NCI-H748 treated with DMSO at 0.1 percent for 48 hours (cell line): ENCODE results near the gene FBLIM1.
A peak's percentile ranks its signal among the peaks of the same experiment; 100 is the strongest.

Experiments used
- DNase-seq: peaks from one replicate; lab custom pipeline; 2025; lab: John Stamatoyannopoulos, UW

The FBLIM1 gene

DNA sequence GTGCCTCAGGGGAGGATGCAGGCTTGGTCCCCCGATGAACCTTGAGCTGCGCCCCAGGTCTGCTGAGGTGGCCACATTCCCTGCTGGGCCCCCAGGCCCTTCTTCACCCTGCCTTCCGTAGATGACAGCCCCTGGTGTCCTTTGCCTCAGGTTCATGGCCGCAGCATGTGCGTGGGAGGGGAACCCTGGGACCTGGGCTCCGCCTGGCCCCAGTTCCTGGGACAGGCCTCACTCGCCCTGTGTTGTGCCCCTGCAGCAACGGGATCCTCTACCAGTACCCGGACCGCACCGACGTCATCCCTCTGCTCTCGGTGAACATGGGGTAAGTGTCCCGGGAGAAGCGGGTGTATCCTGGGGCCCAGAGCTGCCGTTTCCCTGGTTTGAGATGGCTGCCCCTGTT, 27.7 kb upstream of the FBLIM1 start:
- no peak for DNase-seq

- DNase-seq = no peak
Observed at GRCh38 chr1:15731735-15732685, 26.6 kb upstream of the FBLIM1 start.

DNA sequence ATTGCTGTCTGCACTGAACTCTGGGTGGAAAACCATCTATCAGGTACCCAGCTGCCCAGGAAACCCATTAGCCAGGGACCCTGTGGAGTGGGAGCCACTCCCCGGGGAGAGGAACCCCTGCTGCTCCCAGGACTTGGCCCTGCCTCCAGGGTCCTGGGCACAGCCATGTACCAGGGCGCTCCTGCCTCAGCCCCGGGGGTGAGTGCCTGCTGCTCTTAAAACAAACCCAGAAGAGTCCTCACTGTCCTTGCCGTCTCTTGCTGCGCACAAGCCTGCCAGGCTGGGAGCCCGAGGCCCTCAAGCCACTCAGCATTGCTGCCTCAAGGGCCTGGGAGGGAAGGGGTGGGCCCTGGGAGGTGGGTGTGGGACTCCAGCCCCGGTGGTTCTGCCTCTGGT, 25.9 kb upstream of the FBLIM1 start:
- no peak for DNase-seq

GRCh38 chr1:15733218-15733725, 25.3 kb upstream of the FBLIM1 start:
- DNase-seq = no peak

DNA sequence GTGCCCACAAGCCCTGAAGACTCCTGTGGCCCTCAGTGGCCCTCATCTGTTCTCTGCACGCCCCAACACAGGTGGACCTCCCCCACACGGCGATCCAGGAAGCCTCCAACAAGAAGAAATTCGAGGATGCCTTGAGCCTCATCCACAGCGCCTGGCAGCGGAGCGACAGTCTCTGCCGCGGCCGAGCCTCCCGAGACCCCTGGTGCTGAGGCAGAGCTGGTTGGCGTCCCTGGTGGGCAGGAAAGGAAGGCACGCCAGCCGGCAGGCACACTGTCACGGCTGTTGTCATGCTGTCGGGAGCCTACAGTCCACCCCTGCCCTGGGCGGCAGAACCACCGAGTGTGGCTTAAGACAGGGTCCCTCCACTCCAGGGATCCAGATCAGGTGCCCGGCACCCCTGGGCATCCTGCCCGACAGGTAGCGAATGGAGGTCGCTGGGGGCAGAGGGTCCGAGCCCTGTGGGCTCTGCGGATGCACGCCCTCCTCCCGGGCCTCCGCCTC, 24.8 kb upstream of the FBLIM1 start:
- DNase-seq = no peak

- no peak for DNase-seq
Observed at GRCh38 chr1:15734296-15734695, 24.3 kb upstream of the FBLIM1 start.

DNA sequence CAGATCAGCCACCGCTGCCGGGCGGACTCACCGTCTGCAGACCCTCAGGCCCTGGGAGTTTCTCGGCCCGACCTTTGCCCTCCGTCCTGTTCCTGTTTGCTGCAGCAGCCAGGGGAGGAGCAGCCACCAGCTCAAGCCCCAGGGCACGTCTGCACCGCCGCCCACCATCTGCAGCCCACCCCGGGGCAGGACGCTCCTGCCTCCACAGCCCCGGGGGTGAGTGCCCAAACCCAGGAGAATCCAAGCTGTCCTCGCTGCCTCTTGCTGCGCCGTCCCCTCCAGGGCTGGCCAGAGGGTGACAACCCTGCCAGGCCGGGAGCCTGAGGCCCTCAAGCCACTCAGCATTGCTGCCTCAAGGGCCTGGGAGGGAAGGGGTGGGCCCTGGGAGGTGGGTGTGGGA, 23.7 kb upstream of the FBLIM1 start:
- no peak for DNase-seq

- DNase-seq = no peak
Observed at GRCh38 chr1:15735304-15736037, 23.1 kb upstream of the FBLIM1 start.

DNA sequence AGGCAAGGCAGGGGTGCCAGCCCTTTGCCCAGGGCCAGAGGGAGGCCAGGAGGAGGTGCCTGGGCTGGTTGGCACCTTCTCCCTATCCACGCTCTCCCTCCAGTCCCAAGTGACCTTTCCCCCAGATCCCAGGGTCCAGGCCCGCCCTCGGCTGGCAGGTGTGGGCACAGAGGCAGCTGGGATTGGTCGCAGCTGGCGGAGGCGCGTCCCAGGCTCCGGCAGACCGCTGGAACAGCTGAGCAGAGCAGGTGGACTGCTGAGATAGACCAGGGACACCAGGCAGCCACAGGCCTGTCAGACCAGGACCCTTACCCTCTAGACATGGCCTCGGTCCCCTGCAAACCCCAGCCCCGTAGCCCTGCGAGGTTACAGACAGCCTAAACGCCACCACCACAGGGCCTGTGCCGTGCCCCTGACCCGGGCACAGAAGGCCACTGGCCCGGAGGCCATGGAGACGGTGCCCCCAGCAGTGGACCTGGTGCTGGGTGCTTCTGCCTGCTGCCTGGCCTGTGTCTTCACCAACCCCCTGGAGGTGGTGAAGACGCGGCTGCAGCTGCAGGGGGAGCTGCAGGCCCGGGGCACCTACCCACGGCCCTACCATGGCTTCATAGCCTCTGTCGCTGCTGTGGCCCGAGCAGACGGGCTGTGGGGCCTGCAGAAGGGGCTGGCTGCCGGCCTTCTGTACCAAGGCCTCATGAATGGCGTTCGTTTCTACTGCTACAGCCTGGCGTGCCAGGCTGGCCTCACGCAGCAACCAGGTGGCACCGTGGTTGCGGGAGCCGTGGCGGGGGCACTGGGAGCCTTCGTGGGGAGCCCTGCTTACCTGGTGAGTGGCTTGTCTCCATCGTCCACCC, 22.3 kb upstream of the FBLIM1 start, which contains the start of gene SLC25A34:
Gene SLC25A34, plus strand, starts transcription at position 221 of the 854 bp plus-strand sequence. Its CDS starts 228 bp downstream, at position 449.
- DNase-seq = no peak

DNA sequence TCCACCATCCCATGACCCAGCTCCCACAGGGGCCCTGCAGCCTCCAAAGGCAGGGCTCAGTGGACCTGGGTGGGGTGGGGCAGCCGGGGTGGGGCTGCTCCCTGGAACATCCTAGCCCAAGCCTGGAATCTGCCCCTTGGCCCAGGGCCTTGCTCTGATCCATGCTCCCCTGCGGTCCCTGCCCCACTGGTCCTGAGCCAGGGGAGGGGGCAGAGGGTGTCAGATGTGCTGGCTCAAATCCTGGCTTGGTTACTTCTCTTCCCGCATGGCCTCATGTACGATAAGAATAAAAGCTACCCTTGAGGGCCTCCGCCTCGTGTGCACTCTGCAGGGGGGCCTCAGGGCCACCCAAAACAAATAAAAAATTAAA, 21.7 kb upstream of the FBLIM1 start:
- DNase-seq = no peak

GRCh38 chr1:15737324-15738319, 21.0 kb upstream of the FBLIM1 start:
- DNase-seq = no peak

DNA sequence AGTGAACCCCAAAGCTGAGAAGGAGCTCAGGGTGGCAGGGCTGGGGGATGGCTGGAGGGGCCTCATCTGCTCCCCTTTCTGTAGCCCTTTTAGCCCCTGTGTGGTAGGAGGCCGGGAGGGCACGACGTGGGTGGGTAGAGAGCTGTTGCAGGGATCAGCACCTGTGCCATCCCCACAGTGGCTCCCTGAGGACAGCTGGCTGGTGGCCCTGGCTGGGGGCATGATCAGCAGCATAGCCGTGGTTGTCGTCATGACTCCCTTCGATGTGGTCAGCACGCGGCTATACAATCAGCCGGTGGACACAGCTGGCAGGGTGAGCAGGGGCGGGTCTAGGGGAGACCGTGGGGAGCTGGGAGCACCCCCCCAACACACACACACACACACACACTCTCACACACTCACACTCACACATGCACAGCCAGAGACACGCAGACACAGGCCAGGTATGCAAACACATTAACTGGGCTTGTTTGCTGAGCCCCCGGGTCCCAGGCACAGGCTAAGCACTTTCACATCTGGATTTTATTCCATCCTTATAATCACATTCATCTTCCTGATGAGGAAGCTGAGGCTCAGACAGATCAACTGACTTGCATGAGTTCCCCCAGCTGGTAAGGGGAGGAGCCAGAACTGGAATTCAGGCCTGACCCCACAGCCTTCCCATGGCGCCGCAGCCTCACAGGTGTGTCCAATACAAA, 20.0 kb upstream of the FBLIM1 start:
- DNase-seq = no peak

DNA sequence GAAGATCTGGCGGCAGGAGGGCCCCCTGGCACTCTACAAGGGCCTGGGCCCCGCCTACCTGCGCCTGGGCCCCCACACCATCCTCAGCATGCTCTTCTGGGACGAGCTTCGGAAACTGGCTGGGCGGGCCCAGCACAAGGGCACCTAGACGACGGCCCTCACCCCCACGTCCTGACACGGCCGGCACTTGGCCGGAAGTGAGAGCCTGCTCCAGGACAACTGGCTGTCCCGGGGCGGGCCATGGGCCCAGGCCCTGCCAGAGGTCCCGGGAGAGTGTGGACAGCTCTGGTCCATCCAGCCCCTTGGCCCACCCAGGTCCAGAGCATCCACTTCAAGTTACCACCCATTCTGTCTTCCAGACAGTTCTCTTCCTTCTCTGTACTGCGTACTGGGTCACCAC, 19.3 kb upstream of the FBLIM1 start:
- no peak for DNase-seq

DNA sequence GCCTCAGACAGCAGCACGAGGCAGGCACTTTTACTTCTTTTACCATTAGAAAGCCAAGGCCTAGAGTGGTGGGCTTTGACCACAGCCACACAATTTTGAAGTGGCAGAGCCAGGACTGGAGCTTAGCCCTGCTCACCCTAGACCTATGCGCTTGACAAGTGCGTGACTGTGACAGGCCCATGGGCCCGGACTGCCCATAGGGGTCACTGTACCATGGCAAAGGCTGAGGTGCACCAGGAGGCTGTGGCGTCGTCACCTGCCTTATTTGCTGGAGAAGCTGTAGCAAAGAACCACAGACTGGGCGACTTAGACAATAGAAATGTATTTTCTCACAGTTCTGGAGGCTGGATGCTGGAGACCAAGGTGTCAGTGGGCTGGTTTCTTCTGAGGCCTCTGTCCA, 18.9 kb upstream of the FBLIM1 start:
- no peak for DNase-seq

- peak; percentile 69 for DNase-seq
Observed at GRCh38 chr1:15740924-15741850, 17.4 kb upstream of the FBLIM1 start.

DNA sequence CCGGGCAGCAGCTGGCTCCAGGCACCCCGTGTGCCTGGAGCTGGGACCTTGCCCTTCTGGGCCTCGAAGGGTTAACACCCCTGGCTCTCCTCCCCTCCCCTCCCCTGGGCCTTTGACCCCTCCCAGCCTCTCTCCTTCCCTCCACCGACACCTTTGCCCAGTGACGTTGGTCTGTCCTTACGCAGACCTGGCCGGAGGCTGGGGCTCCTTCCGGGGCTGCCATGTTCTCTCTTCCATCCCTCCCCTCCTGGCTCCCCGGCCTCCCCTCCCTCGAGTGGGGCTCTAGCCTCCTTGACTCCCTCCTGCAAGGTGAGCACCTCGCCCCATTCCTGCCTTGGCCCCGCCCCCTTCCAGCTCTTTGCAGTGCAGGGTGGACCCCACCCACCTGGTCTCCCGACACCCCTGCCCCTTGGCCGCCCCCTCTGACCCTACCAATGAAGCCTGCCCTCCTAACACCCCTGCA, 16.2 kb upstream of the FBLIM1 start, which contains the start of gene TMEM82:
Gene TMEM82, plus strand, starts transcription at position 161 of the 463 bp plus-strand sequence. Its CDS starts 61 bp downstream, at position 222.
- DNase-seq = no peak

DNA sequence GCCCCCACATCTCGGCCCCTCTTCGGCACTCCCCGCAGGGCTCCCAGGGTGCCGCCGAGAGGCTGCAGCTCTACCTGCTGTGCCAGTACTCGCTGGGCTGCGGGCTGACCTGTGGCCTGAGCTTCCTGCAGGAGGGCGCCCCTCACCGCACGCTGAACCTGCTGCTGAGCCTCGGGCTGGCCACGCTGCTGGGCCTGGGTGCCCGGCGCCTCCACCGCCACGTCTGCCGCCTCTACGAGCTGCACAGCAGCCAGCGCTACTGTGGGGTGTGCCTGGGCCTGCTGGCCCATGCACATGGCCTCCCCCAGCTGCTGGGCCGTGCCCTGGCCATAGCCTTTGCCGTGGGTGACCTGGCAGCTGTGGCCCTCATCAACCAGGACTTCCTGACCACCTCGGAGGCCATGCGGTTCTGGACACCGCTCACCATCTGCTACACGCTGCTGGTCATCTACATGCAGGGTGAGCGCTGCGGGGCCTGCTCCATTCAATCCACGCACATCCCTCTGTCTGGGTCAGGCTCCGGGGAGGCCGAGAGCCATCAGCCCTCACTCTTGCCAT, 14.4 kb upstream of the FBLIM1 start:
- no peak for DNase-seq

DNA sequence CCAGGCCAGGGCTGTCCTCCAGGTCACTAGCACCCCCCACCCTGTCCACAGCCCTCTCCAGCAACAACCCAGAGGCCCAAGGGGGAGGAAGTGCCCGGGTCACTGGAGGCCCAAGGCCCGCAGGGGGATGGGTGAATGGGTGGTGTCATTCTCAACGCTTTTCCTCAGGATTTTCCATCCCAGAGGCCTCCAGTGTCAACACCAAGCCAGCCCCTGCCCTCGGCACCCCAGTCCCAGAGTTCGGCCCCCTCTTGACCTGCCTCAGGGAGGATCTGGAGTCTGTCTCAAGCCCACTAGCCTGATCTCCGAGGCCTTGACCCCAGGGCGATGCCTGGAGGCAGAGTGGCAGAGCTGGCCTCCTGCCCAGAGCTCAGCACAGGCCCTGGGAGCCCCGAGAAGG, 11.2 kb upstream of the FBLIM1 start:
- no peak for DNase-seq
